Keratinocyte (primary cell): ENCODE results near the gene CADM2. TPM values are rescaled to one million over a fixed set of nuclear protein-coding genes. Genes with fewer than 3 reads are reported as not detected.

Experiments used
- DNase-seq: peaks from one replicate; pipeline ENCODE4 v3.0.0-alpha.2; 2011; ENCODE audit warnings: low read depth, missing footprints, low spot score
- FAIRE-seq: peaks from 2 replicates; lab custom pipeline; 2011; peaks lifted over from hg19 to GRCh38; lab: Jason Lieb, UNC
- H2AFZ ChIP-seq: 2 replicates; pipeline ENCODE4 v1.6.0; 2012; ENCODE audit warnings: low read length, control low read depth, inconsistent platforms; ENCODE audit not compliant: control insufficient read depth
- H3K27ac ChIP-seq: 2 replicates; pipeline ENCODE4 v1.5.1; 2011; ENCODE audit warnings: low read length; ENCODE audit not compliant: control insufficient read depth, insufficient read depth
- H3K27me3 ChIP-seq: 3 replicates; pipeline ENCODE4 v1.6.0; 2011; ENCODE audit warnings: low read length; ENCODE audit not compliant: control insufficient read depth, insufficient read depth; ENCODE audit errors: extremely low read depth
- H3K36me3 ChIP-seq, 2 experiments: 2 replicates in 1 of 2; 3 replicates in 1 of 2; pipeline ENCODE4 v1.5.1; 2011; ENCODE audit warnings: low read length in 2 of 2, mild to moderate bottlenecking in 1 of 2; ENCODE audit not compliant: control insufficient read depth in 2 of 2, insufficient read depth in 2 of 2; ENCODE audit errors: extremely low read depth in 1 of 2
- H3K4me1 ChIP-seq: 3 replicates; pipeline ENCODE4 v1.5.1; 2011; ENCODE audit warnings: low read length; ENCODE audit not compliant: control insufficient read depth, insufficient read depth; ENCODE audit errors: extremely low read depth
- H3K4me2 ChIP-seq: 3 replicates; pipeline ENCODE4 v1.6.0; 2011; ENCODE audit warnings: low read depth, low read length; ENCODE audit not compliant: control insufficient read depth, insufficient read depth; ENCODE audit errors: extremely low read depth
- H3K4me3 ChIP-seq, 3 experiments: fragments of 200-600 bp in 1 of 3; sonication (generic) in 1 of 3; 2 replicates in 2 of 3; 3 replicates in 1 of 3; pipeline ENCODE4 v1.5.1; 2011 to 2016; ENCODE audit warnings: low read length in 3 of 3, mild to moderate bottlenecking in 3 of 3, control low read depth in 2 of 3, inconsistent platforms in 1 of 3, low read depth in 1 of 3, mixed read lengths in 1 of 3, mixed run types in 1 of 3, moderate library complexity in 1 of 3; ENCODE audit not compliant: control insufficient read depth in 2 of 3, insufficient read depth in 2 of 3; ENCODE audit errors: extremely low read depth in 1 of 3
- H3K79me2 ChIP-seq: 2 replicates; pipeline ENCODE4 v1.6.0; 2012; ENCODE audit warnings: low read length; ENCODE audit not compliant: control insufficient read depth, insufficient read depth
- H3K9ac ChIP-seq: 3 replicates; pipeline ENCODE4 v1.6.0; 2011; ENCODE audit warnings: low read length; ENCODE audit not compliant: control insufficient read depth, insufficient read depth; ENCODE audit errors: extremely low read depth
- H3K9me1 ChIP-seq: 3 replicates; pipeline ENCODE4 v1.6.0; 2011; ENCODE audit warnings: low read length; ENCODE audit not compliant: control insufficient read depth, insufficient read depth; ENCODE audit errors: extremely low read depth
- H3K9me3 ChIP-seq: 2 replicates; pipeline ENCODE4 v1.5.1; 2012; ENCODE audit warnings: low read depth, low read length; ENCODE audit not compliant: control insufficient read depth
- H4K20me1 ChIP-seq: 3 replicates; pipeline ENCODE4 v1.6.0; 2011; ENCODE audit warnings: low read length; ENCODE audit not compliant: control insufficient read depth, insufficient read depth; ENCODE audit errors: extremely low read depth
- CTCF ChIP-seq, 3 experiments: IDR thresholded peaks in 1 of 3; conservative IDR thresholded peaks in 1 of 3; optimal IDR thresholded peaks in 1 of 3; 2 replicates in 2 of 3; 3 replicates in 1 of 3; pipeline versions ENCODE3 to v1.5.1; 2011; ENCODE audit warnings: low read length in 3 of 3, mild to moderate bottlenecking in 3 of 3, moderate library complexity in 2 of 3, control low read depth in 1 of 3, inconsistent platforms in 1 of 3; ENCODE audit not compliant: insufficient read depth in 2 of 3; ENCODE audit errors: extremely low read depth in 1 of 3
- EZH2 ChIP-seq: IDR thresholded peaks from one replicate; pipeline ENCODE4 v1.6.1; 2012; ENCODE audit warnings: inconsistent platforms, mild to moderate bottlenecking, low read length, moderate library complexity
- dilution Hi-C: fragments of 300-500 bp; cut with MboI; formaldehyde crosslinking; loops from one replicate; pipeline ENCODE4 v1.7.0; 2020; ENCODE audit warnings: low sequenced_read_pairs; ENCODE audit not compliant: extremely low pct_ligation_motif_present
- polyA plus RNA-seq, 5 experiments: library from polyadenylated mRNA; depleted of rRNA in 3 of 5; stranded (reverse) in 3 of 5; stranded (forward) in 1 of 5; unstranded in 1 of 5; fragments of >200 nt; gene quantifications; 1 replicate in 1 of 5; 2 replicates in 3 of 5; 3 replicates in 1 of 5; pipeline versions ENCODE4 v1.2.1 to v1.2.3, GENCODE V29; 2011 to 2012; ENCODE audit warnings: missing spikeins in 2 of 5, low read depth in 1 of 5, low replicate concordance in 1 of 5

The CADM2 gene
- polyA plus RNA-seq, 1 donor (not counting 4 experiments of a cell fraction or from before 2014, with no cell fraction given) = not detected

- no peak for TF ChIP-seq EZH2
- no peak for TF ChIP-seq CTCF (optimal IDR thresholded peaks at IDR 0.05 in 1 of 3, IDR thresholded peaks at IDR 0.05 in 1 of 3, conservative IDR thresholded peaks at IDR 0.05 in 1 of 3; ENCODE audit: extremely low read depth in 1 of 3, insufficient read depth in 2 of 3, low read length in 3 of 3)
- Histone ChIP-seq H3K4me1 (no peaks in the 10 kb centered on the region), H3K36me3 (no peaks in the 10 kb centered on the region), H3K27ac (no peak overlapping the region), H3K9me1 (no peaks in the 10 kb centered on the region), H2AFZ (no peak overlapping the region), H3K79me2 (no peaks in the 10 kb centered on the region), H3K27me3 (no peaks in the 10 kb centered on the region), H3K9me3 (no peaks in the 10 kb centered on the region), H3K9ac (no peak overlapping the region), H3K4me3 (no peak overlapping the region), H4K20me1 (no peaks in the 10 kb centered on the region), H3K4me2 (no peak overlapping the region)
- dilution Hi-C loops = no loop called here
- DNase-seq = no peak
- FAIRE-seq = no peak
Observed at GRCh38 chr3:85258326-85258725, 299.5 kb downstream of the CADM2 start.

DNA sequence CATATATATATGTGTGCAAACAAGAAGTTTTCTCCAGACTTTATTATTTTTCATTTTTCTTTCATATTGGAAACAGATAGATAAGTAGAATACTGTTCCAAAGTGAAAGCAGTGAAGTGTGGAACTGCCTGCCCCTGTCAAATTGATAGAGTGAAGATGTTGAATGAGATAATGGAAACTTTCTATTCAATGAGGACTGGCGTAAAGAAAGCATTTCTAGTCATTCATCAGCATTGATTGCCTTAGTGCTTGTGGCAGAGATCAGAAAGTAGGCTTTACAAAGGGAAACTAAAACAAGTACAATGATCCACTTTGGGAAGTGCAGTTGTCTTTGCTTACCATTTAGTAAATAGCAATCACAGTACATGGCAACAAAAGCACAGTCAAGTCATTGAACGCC, 300.0 kb downstream of the CADM2 start:
- Histone ChIP-seq H3K79me2 (no peaks in the 10 kb centered on the region), H3K9me3 (no peaks in the 10 kb centered on the region), H3K9me1 (no peaks in the 10 kb centered on the region), H3K4me2 (no peak overlapping the region), H3K4me3 (no peak overlapping the region), H2AFZ (no peak overlapping the region), H3K27ac (no peak overlapping the region), H3K4me1 (no peaks in the 10 kb centered on the region), H4K20me1 (no peaks in the 10 kb centered on the region), H3K27me3 (no peaks in the 10 kb centered on the region), H3K36me3 (no peaks in the 10 kb centered on the region), H3K9ac (no peak overlapping the region)
- FAIRE-seq = no peak
- dilution Hi-C loops = no loop called here
- no peak for DNase-seq
- TF ChIP-seq CTCF (optimal IDR thresholded peaks at IDR 0.05 in 1 of 3, IDR thresholded peaks at IDR 0.05 in 1 of 3, conservative IDR thresholded peaks at IDR 0.05 in 1 of 3; ENCODE audit: extremely low read depth in 1 of 3, insufficient read depth in 2 of 3, low read length in 3 of 3) (no peak), EZH2 (no peak)
